Measurements from ENCODE around the gene MT1M.

The MT1M gene

DNA sequence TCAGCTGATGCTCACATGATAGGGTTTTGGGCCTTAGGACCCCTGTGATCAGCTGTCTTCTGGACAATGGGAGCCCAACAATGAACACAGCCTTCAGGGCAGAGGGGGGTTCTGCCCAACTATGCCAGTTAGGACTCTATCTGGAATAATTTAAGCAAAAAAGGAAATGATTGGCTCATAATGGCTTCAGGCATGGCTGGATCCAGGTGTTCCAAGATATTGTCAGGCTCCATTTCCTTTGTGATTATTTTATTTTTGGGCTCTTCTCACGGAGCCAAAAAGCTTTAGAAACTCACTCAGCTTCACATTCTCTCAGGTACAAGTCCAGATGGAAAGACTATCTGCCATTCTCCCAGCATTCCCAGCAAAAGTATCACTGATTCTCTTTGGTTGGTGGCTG, 27.0 kb upstream of the MT1M start:
- H3K4me3 Mint-ChIP-seq = no peak overlapping the region
- no peak for DNase-seq
- H3K27me3 Mint-ChIP-seq = peaks cover 6% of the 10 kb centered on the region
- H3K9me3 Mint-ChIP-seq = no peaks in the 10 kb centered on the region
- H3K4me1 Mint-ChIP-seq (ENCODE audit: low read depth) = peaks cover 41% of the 10 kb centered on the region
- H3K27ac Mint-ChIP-seq = no peak overlapping the region
- H3K36me3 Mint-ChIP-seq (ENCODE audit: low read depth) = peaks cover 11% of the 10 kb centered on the region

DNA sequence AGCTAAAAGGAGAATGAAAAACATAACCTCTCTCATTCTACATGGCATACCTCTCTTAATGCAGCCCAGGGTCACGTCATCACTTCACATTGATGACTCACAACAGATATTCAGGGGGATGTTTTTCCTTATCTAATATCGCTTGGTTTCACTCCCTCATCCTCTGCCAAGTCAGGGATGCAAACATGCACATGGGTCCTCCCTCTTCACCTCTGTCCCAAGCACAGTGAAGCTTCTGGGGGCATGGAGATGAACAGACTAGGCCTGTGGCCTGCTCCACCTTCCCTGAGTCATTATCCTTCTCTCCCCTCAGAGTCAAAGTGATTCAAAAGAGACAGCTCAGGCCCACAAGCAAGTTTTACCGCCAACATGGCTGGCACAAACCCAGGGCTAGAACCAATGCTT, 26.4 kb upstream of the MT1M start:
- H3K9me3 Mint-ChIP-seq = no peaks in the 10 kb centered on the region
- peaks cover 2% of the 10 kb centered on the region for H3K27me3 Mint-ChIP-seq
- peaks cover 11% of the 10 kb centered on the region for H3K36me3 Mint-ChIP-seq (ENCODE audit: low read depth)
- peak overlapping the region; percentile 30 for H3K27ac Mint-ChIP-seq
- DNase-seq = no peak
- H3K4me3 Mint-ChIP-seq = no peak overlapping the region
- H3K4me1 Mint-ChIP-seq (ENCODE audit: low read depth) = peaks cover 47% of the 10 kb centered on the region

DNA sequence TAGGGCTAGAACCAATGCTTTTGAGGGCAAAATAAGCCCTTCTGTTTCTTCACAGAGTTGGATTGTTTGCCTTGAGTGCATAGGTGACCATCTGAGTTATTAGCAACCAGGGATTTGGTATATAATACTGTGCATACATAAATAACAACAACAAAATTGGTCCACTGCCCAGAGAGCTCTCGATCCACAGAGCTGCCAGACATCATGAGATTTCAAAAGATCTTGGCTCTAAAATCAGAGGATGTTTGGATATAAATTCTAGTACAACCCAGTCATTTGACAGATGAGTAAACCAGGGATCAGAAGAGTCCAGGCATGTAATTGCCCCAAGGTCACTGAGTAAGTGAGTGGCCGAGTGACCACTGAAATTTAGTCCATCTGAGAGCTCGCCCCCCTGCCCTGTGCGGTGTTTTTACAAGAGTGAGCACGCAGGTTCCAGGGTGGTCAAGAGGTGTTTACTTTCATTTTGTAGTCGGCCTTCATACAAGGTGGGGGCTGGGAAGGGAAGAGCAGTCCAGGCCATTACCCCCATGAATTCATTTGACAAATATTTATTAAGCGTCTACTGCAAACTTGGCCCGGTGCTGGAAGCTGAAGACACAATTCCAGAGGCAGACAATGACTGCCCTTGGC, 25.9 kb upstream of the MT1M start:
- Mint-ChIP-seq H3K4me1 (ENCODE audit: low read depth) (peaks cover 52% of the 10 kb centered on the region), H3K27ac (peak overlapping the region; percentile 29), H3K36me3 (ENCODE audit: low read depth) (peaks cover 11% of the 10 kb centered on the region), H3K9me3 (no peaks in the 10 kb centered on the region), H3K4me3 (no peak overlapping the region), H3K27me3 (no peaks in the 10 kb centered on the region)
- no peak for DNase-seq

DNA sequence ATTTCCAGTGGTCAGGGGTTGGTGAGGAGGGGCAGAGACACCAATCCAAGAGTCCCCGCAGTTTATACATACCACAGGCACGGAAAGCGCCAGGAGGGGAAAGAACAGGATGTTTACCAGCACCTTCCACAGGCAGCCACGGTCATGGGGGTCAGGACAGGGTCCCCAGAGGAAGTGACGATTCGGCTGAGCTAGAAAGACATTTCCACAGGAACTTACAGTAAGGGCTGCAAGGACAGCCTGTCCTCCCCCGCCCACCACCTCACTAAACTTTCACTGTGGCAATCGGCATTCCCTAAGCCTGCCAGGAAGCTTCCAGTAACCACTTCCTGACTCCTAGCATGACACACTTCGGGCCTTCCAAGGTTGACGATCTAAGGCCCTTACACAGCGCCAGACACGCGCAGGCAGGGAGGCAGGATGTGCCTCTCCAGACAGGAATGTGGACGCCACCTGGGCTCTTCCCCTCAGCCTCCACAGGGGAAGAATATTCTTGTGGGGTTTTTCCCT, 25.3 kb upstream of the MT1M start:
- H3K4me3 Mint-ChIP-seq = no peak overlapping the region
- no peaks in the 10 kb centered on the region for H3K9me3 Mint-ChIP-seq
- peaks cover 11% of the 10 kb centered on the region for H3K36me3 Mint-ChIP-seq (ENCODE audit: low read depth)
- DNase-seq = no peak
- no peaks in the 10 kb centered on the region for H3K27me3 Mint-ChIP-seq
- H3K4me1 Mint-ChIP-seq (ENCODE audit: low read depth) = peaks cover 55% of the 10 kb centered on the region
- peak overlapping the region; percentile 84 for H3K27ac Mint-ChIP-seq

DNA sequence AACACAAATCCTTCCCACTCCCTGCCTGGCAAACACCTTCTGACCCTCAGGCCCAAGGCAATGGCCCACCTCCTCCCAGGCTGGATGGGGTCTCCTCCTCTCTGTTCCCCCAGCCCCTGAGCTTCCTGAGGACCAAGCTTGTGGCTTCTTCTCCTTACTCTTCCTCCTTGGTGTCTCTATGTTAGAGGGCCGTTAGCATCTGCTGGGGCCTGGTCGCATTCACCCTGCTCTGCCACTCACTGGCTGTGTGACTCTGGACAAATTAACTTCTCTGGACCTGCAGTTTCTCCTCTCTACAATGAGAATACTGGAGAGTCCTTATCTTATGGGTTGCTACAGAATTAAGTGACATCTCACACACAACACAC, 24.8 kb upstream of the MT1M start:
- DNase-seq = no peak
- Mint-ChIP-seq H3K36me3 (ENCODE audit: low read depth) (peaks cover 11% of the 10 kb centered on the region), H3K4me1 (ENCODE audit: low read depth) (peaks cover 60% of the 10 kb centered on the region), H3K27me3 (no peaks in the 10 kb centered on the region), H3K9me3 (no peaks in the 10 kb centered on the region), H3K27ac (peak overlapping the region; percentile 84), H3K4me3 (peak overlapping the region; percentile 65)

DNA sequence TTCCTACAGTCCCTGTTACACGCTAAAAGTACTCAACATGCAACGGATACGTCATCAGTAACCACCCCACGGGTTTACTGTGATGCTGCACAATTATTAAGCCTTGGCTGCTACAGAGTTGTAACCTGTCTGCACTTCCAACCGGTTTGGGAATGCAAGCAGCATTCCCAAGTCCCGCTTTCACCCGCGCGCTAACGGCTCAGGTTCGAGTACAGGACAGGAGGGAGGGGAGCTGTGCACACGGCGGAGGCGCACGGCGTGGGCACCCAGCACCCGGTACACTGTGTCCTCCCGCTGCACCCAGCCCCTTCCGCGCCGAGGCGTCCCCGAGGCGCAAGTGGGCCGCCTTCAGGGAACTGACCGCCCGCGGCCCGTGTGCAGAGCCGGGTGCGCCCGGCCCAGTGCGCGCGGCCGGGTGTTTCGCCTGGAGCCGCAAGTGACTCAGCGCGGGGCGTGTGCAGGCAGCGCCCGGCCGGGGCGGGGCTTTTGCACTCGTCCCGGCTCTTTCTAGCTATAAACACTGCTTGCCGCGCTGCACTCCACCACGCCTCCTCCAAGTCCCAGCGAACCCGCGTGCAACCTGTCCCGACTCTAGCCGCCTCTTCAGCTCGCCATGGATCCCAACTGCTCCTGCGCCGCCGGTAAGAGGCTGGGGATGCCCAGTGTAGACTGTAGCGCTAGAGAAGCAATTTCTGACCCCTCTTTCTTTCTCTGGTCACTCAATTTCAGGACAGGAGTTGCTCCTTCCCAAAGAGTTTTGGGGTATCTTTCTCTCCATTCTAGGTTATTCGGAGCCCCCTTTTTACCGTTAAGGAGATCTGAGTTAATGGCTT, 24.2 kb upstream of the MT1M start, which contains the start of gene MT2A:
MT2A (plus strand) TSS at position 542 of the 833 bp plus-strand sequence; CDS start at position 614, 72 bp downstream.
- Mint-ChIP-seq H3K36me3 (ENCODE audit: low read depth) (peaks cover 11% of the 10 kb centered on the region), H3K4me1 (ENCODE audit: low read depth) (peaks cover 65% of the 10 kb centered on the region), H3K27me3 (no peaks in the 10 kb centered on the region), H3K9me3 (no peaks in the 10 kb centered on the region), H3K27ac (peak within 1 kb of the TSS; percentile 93), H3K4me3 (peak within 1 kb of the TSS; percentile 95)
- DNase-seq = peak; percentile 90

DNA sequence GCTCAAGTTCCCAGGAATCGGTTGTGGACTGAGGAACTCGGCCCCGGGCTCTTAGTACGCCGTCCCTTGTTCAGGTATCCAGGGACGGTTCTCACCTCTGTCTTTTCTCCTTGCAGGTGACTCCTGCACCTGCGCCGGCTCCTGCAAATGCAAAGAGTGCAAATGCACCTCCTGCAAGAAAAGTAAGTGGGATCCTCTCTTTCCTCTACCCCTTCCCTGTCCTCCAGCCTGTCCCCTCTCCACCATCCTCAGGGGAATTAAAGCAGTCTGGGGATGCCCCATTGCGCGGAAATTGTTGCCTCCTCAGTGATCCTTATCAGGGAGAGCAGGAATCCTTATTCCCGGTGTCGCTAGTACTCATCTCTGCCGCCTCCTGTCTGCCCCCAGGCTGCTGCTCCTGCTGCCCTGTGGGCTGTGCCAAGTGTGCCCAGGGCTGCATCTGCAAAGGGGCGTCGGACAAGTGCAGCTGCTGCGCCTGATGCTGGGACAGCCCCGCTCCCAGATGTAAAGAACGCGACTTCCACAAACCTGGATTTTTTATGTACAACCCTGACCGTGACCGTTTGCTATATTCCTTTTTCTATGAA, 23.5 kb upstream of the MT1M start:
- Mint-ChIP-seq H3K9me3 (no peaks in the 10 kb centered on the region), H3K27me3 (no peaks in the 10 kb centered on the region), H3K4me1 (ENCODE audit: low read depth) (peaks cover 72% of the 10 kb centered on the region), H3K27ac (peak overlapping the region; percentile 93), H3K36me3 (ENCODE audit: low read depth) (peaks cover 11% of the 10 kb centered on the region), H3K4me3 (peak overlapping the region; percentile 95)
- peak; percentile 52 for DNase-seq

DNA sequence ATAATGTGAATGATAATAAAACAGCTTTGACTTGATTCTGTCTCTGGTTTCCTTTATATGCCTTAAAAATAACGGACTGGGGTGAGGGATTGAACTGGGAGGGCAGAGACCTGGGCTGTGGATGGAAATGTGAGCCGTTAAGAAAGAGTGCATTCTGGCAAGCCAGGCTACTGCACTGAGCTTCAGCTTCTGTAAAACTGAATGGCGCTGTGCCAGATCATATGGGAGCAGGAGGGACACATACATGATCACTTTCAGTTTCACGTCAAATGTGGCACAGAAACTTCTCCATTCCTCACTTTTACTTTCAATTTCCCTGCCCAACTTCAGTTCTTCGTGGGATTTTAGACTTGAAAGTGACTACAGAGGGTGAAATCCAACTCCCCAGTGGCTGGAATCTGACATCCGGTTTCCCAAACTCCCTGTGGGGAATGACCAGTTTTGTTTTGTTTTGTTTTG, 23.0 kb upstream of the MT1M start:
- Mint-ChIP-seq H3K27ac (peak overlapping the region; percentile 93), H3K4me1 (ENCODE audit: low read depth) (peaks cover 77% of the 10 kb centered on the region), H3K36me3 (ENCODE audit: low read depth) (peaks cover 11% of the 10 kb centered on the region), H3K4me3 (peak overlapping the region; percentile 95), H3K9me3 (no peaks in the 10 kb centered on the region), H3K27me3 (no peaks in the 10 kb centered on the region)
- peak; percentile 66 for DNase-seq

DNA sequence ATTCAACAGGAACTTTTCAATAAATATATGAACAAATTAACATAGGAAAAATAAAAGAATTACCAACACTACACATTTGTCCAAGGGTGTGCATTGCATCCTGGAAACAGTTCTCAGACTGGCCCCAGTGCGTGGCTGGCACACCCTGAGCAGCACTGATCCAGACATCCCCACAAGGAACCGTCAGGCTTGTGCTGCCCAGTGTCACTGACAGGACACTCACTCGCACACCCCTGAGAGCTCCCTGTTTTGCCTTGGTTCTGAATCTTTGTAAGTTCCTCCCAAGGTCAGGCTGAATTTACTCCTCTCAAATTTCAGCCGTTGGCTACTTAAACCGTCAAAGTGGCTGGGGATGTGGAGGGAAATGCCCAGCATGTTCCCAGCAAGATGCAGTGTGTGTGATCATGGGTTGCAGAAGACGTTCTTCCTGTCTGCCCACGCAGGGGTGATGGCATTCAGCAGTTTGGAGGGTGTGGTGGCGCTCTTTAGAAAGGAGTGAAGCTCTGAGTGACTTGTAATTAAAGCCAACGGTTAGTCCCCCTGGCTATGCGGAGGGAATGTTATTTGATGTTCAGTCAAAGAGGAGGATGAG, 22.3 kb upstream of the MT1M start:
- Mint-ChIP-seq H3K27ac (peak overlapping the region; percentile 93), H3K4me1 (ENCODE audit: low read depth) (peaks cover 83% of the 10 kb centered on the region), H3K4me3 (peak overlapping the region; percentile 95)

DNA sequence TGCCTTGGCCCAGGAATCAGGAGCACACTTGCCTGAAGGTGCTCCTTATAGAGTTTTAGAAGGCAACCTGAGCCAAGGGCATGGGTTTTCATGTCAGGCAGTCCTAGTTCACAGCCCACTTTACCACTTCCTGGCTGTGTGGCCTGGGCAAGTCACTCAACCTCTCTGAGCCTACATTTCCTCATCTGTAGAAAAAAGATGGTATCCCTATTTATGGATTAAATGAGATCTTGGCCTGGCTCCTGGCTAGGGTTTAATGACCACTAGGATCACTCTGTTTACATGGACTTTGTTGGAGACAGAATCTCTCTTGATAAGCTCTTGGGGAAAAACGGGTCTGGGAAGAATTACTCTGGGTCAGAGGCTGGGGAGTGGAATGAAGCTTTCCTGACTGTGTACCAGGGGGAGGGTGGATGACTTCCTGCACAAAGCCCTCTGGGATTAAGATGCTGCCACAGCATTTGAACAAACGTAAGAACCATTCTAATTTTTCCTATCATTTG, 21.8 kb upstream of the MT1M start:
- Mint-ChIP-seq H3K27me3 (no peaks in the 10 kb centered on the region), H3K27ac (peak overlapping the region; percentile 93), H3K36me3 (ENCODE audit: low read depth) (peaks cover 11% of the 10 kb centered on the region), H3K4me1 (ENCODE audit: low read depth) (peaks cover 88% of the 10 kb centered on the region), H3K4me3 (peak overlapping the region; percentile 95), H3K9me3 (no peaks in the 10 kb centered on the region)
- DNase-seq = no peak

More for the DNA sequence above, 22.3 kb upstream of the MT1M start:
- peak; percentile 75 for DNase-seq
- Mint-ChIP-seq H3K36me3 (ENCODE audit: low read depth) (peaks cover 11% of the 10 kb centered on the region), H3K9me3 (no peaks in the 10 kb centered on the region), H3K27me3 (no peaks in the 10 kb centered on the region)

DNA sequence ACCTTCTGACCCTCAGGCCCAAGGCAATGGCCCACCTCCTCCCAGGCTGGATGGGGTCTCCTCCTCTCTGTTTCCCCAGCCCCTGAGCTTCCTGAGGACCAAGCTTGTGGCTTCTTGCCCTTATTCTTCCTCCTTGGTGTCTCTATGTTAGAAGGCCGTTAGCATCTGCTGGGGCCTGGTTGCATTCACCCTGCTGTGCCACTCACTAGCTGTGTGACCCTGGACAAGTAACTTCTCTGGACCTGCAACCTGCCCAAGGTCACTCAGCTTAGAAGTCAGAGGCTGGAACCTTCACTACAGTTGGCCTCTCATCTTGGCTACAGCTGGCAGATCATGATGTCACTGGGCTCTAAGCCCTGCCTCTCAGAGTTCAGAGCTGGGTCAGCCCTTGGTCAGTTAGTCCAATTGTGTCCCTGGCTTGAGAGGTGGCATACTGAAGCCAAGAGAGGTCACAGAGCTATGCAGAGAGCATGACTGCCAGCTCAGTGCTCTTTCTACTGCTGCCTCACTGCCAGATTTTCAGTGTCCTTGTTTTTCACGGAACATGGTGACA, 21.1 kb upstream of the MT1M start:
- DNase-seq = no peak
- Mint-ChIP-seq H3K9me3 (no peaks in the 10 kb centered on the region), H3K27me3 (peaks cover 1% of the 10 kb centered on the region), H3K4me3 (no peak overlapping the region), H3K27ac (peak overlapping the region; percentile 93), H3K36me3 (ENCODE audit: low read depth) (peaks cover 11% of the 10 kb centered on the region), H3K4me1 (ENCODE audit: low read depth) (peaks cover 83% of the 10 kb centered on the region)

DNA sequence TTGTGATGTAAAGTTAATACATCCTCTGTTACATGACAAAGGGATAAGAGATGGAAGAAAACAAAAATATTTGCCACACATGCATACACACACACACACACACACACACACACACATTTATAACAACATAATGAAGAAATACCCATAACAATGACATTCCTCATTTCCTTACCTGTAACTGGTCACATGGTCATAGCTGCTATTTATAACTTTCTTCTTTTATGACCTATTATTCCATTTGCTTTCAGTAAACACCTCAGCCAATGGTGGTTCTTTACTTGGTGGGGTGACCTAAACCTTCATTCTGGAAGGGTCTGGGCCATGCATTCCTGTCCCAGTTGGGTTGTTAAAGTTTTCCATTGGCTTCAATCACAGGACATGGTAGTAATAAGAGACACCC, 18.8 kb upstream of the MT1M start:
- Mint-ChIP-seq H3K27ac (peak overlapping the region; percentile 87), H3K9me3 (no peaks in the 10 kb centered on the region), H3K4me1 (ENCODE audit: low read depth) (peaks cover 77% of the 10 kb centered on the region), H3K36me3 (ENCODE audit: low read depth) (peaks cover 8% of the 10 kb centered on the region), H3K27me3 (peaks cover 23% of the 10 kb centered on the region), H3K4me3 (peak overlapping the region; percentile 35)
- DNase-seq = no peak

DNA sequence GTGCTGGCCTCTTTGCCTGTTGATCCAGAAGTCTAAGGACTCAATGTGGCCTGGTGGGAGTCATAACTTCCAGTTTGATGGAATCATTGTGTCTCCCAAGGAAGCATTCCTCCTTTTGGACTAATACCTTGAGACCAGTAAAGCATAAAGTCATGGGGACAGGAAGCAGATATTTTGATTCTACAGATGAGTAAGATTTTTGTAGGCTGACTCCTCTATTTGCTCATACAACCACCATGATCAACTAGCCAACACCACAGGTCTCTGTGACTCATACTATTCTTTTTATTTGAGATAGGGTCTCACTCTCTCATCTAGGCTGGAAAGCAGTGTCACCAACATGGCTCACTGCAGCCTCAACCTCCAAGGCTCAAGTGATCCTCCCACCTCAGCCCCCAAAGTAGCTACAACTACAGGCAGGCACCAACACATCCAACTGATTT, 17.9 kb upstream of the MT1M start:
- DNase-seq = peak; percentile 51
- peak overlapping the region; percentile 87 for H3K27ac Mint-ChIP-seq
- no peaks in the 10 kb centered on the region for H3K36me3 Mint-ChIP-seq (ENCODE audit: low read depth)
- H3K4me1 Mint-ChIP-seq (ENCODE audit: low read depth) = peaks cover 70% of the 10 kb centered on the region
- H3K27me3 Mint-ChIP-seq = peaks cover 27% of the 10 kb centered on the region
- H3K4me3 Mint-ChIP-seq = peak overlapping the region; percentile 35
- no peaks in the 10 kb centered on the region for H3K9me3 Mint-ChIP-seq

DNA sequence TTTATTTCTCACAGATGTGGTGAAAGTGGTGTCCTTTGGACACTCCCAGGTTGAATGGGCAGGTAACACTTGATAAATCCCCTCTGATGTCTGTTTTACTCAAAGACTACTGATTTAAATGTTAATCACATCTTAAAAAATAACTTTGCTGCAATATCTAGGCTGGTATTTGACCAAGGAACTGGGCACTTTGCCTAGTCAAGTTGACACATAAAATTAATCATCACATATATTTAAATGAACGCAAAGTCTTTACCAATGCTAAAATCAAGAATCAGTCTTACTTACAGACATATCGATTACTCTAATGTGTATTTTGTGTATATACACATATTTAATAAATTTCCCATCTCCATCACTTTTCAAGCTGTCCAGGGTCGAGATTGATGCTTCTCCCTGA, 17.1 kb upstream of the MT1M start:
- Mint-ChIP-seq H3K4me3 (no peak overlapping the region), H3K4me1 (ENCODE audit: low read depth) (peaks cover 62% of the 10 kb centered on the region), H3K9me3 (no peaks in the 10 kb centered on the region), H3K27me3 (peaks cover 29% of the 10 kb centered on the region), H3K27ac (peak overlapping the region; percentile 87), H3K36me3 (ENCODE audit: low read depth) (no peaks in the 10 kb centered on the region)
- DNase-seq = no peak

Data from activated T-cell treated with anti-CD3 and anti-CD28 coated beads, Interleukin-2, amount 50 U/mL, for 24 hours (primary cell).